ENCODE results near the gene PLA2G2F.
A peak's percentile ranks its signal among the peaks of the same experiment; 100 is the strongest.

PLA2G2F gene

GRCh38 chr1:20107351-20107750, 31.8 kb upstream of the PLA2G2F start:
- TF ChIP-seq CTCF (IDR thresholded peaks at IDR 0.05; ENCODE audit: low read depth, low read length, missing control alignments): no peak
- no peak for DNase-seq (ENCODE audit: low read depth)

GRCh38 chr1:20107796-20108195, 31.3 kb upstream of the PLA2G2F start:
- no peak for DNase-seq (ENCODE audit: low read depth)
- TF ChIP-seq CTCF (IDR thresholded peaks at IDR 0.05; ENCODE audit: low read depth, low read length, missing control alignments): no peak
- H3K4me3 ChIP-seq (ENCODE audit: low read depth, low read length): no peak overlapping the region

More at GRCh38 chr1:20107351-20107750, 31.8 kb upstream of the PLA2G2F start:
- no peak overlapping the region for H3K4me3 ChIP-seq (ENCODE audit: low read depth, low read length)

DNA sequence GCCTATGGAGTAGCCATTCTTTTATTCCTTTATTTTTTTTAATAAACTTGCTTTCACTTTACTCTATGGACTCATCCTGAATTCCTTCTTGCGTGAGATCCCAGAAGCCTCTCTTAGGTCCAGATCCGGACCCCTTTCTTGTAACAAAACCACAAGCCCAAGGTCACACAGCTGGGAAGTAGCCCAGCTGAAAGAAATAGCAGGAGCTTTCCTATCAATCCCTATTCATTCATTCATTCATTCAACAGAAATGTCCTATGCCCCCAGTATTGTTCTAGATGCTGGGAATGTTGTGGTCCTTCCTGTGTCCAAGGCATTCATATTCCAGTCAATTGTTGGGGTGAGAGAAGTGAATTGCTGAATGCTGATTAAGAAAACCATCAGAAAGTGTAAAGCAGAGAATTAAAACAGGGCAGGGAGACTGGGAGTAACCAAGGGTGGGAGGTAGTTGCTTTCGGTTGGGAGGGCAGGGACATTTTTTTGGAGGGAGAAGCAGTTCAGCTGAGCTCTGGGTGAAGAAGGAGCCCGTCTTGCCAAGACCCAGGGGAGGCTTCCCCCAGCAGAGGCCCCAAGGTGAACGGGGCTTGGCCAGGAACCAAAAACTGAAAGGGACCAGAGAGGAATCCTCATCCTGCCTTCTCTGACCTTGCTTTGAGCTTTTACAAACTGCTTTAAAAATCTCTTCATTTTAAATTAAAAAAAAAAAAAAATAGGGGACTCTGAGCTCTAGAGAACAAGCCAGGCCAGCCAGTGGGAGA, 30.6 kb upstream of the PLA2G2F start:
- no peak for TF ChIP-seq CTCF (IDR thresholded peaks at IDR 0.05; ENCODE audit: low read depth, low read length, missing control alignments)
- no peak for DNase-seq (ENCODE audit: low read depth)
- H3K4me3 ChIP-seq (ENCODE audit: low read depth, low read length): no peak overlapping the region

DNA sequence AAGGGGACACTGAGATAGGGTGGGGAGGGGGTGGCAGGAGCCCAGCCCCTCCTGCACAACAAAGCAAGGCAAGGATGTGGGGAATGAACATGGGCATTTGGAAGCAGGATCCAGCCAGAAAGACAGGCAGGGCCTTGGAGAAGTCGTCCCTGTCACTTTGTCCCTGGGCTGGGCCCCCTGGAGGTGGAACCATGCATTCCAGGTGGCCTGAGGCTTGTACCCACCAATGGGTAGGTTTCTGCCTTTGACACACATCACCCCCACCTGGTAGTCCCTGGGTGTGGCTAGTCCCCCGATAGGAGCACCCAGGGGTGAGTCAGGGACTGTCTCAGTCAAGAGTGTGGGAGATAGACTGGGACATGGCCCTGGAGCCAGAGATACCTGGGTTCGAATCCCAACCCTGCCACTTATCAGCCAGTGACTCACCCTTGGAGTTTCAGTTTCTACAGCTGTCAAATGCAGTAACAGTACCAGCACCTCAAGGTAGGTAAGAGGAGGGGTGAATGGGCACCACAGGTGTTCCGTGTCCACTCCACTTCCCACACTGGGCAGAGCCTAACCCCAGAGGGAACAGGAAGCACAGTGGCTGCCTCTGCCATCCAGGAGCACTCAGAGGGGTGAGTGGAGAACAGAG, 29.8 kb upstream of the PLA2G2F start:
- no peak for DNase-seq (ENCODE audit: low read depth)
- no peak overlapping the region for H3K4me3 ChIP-seq (ENCODE audit: low read depth, low read length)
- TF ChIP-seq CTCF (IDR thresholded peaks at IDR 0.05; ENCODE audit: low read depth, low read length, missing control alignments): peak; percentile 37

- no peak for TF ChIP-seq CTCF (IDR thresholded peaks at IDR 0.05; ENCODE audit: low read depth, low read length, missing control alignments)
- DNase-seq (ENCODE audit: low read depth): no peak
- H3K4me3 ChIP-seq (ENCODE audit: low read depth, low read length): no peak overlapping the region
Observed at GRCh38 chr1:20110679-20111078, 28.4 kb upstream of the PLA2G2F start.

- DNase-seq (ENCODE audit: low read depth): no peak
- H3K4me3 ChIP-seq (ENCODE audit: low read depth, low read length): no peak overlapping the region
- TF ChIP-seq CTCF (IDR thresholded peaks at IDR 0.05; ENCODE audit: low read depth, low read length, missing control alignments): no peak
Observed at GRCh38 chr1:20111452-20111851, 27.7 kb upstream of the PLA2G2F start.
